Measurements from ENCODE around the gene ADGRL1.

DNA sequence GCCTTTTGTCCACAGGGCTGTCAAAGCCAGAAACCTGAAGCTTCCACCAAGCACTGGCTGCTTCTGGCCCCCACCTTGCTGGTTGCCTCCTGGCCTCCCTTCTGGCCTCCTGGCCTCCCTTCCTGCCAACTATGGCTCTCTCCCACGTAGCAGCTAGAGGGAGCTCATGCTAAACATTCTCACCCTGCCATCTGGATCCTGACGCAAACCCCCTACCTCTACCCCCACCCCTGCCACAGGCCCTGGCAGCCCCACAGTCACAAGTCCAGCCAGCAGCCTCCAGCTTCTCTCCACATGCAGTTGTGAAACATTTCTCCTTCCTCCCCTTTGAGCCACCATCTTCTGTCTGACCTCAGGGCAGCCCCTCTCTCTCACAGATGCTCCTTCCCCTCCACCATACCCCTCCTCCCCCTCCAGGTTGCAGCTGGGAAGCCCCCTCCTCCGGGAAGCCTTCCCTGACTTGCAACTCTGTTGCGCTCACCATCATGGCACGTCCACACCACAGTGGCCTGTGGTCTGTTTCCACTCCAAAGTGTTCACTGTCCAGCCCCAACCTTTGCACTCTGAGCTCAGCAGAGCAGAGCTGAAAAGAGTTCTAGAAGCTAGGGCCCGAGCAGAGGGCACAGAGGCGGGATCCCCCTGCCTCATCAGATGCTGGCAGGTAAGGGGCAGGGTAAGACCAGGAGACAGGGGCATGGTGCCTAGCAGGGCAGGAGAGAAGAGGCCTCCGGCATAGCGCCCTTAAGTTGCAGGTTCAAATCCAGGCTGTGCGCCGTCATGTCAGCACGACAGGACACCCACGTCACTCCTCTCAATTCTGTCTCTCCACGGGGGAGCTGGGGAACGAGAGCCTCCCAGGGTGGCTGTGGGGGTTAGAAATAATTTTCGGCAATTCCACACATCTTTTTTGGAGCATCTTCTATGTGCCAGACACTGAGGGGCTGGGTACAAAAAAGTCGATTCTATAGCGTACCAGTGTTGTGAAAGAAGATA lies 7.3 kb downstream of the ADGRL1 start:
- TF ChIP-seq, protein P1, sequence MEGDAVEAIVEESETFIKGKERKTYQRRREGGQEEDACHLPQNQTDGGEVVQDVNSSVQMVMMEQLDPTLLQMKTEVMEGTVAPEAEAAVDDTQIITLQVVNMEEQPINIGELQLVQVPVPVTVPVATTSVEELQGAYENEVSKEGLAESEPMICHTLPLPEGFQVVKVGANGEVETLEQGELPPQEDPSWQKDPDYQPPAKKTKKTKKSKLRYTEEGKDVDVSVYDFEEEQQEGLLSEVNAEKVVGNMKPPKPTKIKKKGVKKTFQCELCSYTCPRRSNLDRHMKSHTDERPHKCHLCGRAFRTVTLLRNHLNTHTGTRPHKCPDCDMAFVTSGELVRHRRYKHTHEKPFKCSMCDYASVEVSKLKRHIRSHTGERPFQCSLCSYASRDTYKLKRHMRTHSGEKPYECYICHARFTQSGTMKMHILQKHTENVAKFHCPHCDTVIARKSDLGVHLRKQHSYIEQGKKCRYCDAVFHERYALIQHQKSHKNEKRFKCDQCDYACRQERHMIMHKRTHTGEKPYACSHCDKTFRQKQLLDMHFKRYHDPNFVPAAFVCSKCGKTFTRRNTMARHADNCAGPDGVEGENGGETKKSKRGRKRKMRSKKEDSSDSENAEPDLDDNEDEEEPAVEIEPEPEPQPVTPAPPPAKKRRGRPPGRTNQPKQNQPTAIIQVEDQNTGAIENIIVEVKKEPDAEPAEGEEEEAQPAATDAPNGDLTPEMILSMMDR (IDR thresholded peaks at IDR 0.05; ENCODE audit: low read depth, low read length, missing input control) = no peak
- TF ChIP-seq RAD21 (IDR thresholded peaks at IDR 0.05) = no peak
- TF ChIP-seq YY1 (IDR thresholded peaks at IDR 0.05) = no peak
- TF ChIP-seq, protein P2, sequence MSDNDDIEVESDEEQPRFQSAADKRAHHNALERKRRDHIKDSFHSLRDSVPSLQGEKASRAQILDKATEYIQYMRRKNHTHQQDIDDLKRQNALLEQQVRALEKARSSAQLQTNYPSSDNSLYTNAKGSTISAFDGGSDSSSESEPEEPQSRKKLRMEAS (IDR thresholded peaks at IDR 0.05) = no peak
